GM13977 (cell line): ENCODE measurements around the gene TAS2R1.

Source experiments
- DNase-seq: peaks from one replicate; pipeline ENCODE4 v3.0.0; 2012; ENCODE audit warnings: low spot score
- CTCF ChIP-seq: IDR thresholded peaks from 2 replicates; pipeline ENCODE4 v1.5.1; 2012; ENCODE audit warnings: mild to moderate bottlenecking, control low read depth; ENCODE audit not compliant: insufficient read depth; ENCODE audit errors: extremely low read depth, missing control alignments
- in situ Hi-C: fragments of 300-500 bp; cut with MboI; formaldehyde crosslinking; loops from one replicate; pipeline ENCODE4 v1.12.0; 2022; ENCODE audit warnings: low sequenced_read_pairs, low pct_unique_long_range_greater_than_20kb, mixed read lengths, inconsistent platforms; ENCODE audit not compliant: unreplicated experiment

Gene TAS2R1

GRCh38 chr5:9625286-9625685 lies 4.9 kb downstream of the TAS2R1 start:
- TF ChIP-seq CTCF, result no peak
- DNase-seq, result no peak
- in situ Hi-C loops, result no loop called here

DNA sequence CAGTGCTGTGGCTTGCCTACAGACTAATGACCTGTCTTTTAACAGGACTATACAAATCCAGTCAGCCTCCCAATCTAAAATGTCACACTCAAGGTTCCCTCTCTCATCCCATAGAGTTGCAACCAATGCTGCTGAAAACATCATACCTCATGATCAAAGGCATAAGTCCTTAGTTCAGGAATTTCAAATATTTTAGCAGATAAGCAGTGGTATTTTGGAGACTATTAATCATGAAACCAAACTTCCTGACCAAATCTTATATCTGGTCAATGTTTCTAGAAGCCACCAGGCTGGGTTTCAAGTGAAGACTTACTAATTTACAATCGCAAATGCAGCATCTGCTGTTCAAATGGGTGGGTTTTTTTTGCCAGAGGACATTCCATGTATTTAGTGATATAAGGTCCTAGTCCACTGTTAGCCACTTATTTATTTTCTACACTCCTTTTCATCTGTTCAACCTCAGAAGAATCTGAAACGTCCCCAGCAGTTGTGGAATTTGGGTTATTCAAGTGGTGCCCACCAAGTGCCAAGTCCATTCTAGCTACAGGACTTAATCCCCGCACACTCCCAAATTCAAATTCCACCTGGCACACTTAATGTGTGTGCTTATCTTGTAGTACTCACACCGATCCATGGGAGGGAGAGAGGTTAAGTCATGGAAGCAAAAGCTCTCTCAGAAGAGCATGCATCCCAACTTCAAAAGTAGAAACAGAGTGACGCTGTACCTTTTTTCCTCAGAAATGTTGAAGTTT lies 5.8 kb downstream of the TAS2R1 start:
- DNase-seq, result no peak
- in situ Hi-C loops, result no loop called here
- no peak for TF ChIP-seq CTCF

GRCh38 chr5:9623661-9624060 lies 6.5 kb downstream of the TAS2R1 start:
- no peak for DNase-seq
- no peak for TF ChIP-seq CTCF
- in situ Hi-C loops, result no loop called here

DNA sequence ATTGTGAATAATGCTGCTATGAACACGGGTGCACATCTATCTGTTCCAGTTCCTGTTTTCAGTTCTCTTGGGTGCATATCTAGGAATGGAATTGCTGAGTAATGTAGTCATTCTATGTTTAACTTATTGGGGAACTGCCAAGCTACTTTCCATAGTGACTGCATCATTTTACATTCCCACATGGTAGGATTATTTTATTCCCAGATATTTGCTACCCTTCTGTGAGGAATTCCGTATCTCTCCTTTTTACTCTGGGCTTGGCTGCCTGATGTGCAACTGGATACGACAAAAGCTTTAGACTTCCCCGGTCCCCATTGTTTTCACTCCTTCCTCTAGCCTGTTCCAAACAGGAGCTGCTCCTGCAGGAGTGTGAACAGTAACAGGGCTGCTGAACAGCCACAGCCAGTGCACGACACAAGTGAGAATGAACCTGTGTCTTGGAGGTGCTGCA lies 7.2 kb downstream of the TAS2R1 start:
- TF ChIP-seq CTCF, result no peak
- DNase-seq, result no peak
- in situ Hi-C loops, result no loop called here

- no peak for TF ChIP-seq CTCF
- in situ Hi-C loops, result no loop called here
- no peak for DNase-seq
Measured at GRCh38 chr5:9621379-9621903, 8.7 kb downstream of the TAS2R1 start.

GRCh38 chr5:9619331-9620092 lies 10.6 kb downstream of the TAS2R1 start:
- DNase-seq, result no peak
- no peak for TF ChIP-seq CTCF
- in situ Hi-C loops, result no loop called here
